NT2/D1 (cell line): ENCODE measurements around the gene PHACTR1.

ENCODE experiments used
- SUZ12 ChIP-seq: IDR thresholded peaks from 2 replicates; pipeline ENCODE4 v1.6.1; 2011; ENCODE audit not compliant: insufficient read length, insufficient read depth; ENCODE audit errors: extremely low read depth
- YY1 ChIP-seq: IDR thresholded peaks from 2 replicates; pipeline ENCODE4 v1.6.1; 2011; ENCODE audit not compliant: insufficient read length, insufficient read depth
- ZNF274 ChIP-seq: IDR thresholded peaks from 2 replicates; pipeline ENCODE4 v1.6.1; 2011; ENCODE audit warnings: mild to moderate bottlenecking, low read depth, low read length

DNA sequence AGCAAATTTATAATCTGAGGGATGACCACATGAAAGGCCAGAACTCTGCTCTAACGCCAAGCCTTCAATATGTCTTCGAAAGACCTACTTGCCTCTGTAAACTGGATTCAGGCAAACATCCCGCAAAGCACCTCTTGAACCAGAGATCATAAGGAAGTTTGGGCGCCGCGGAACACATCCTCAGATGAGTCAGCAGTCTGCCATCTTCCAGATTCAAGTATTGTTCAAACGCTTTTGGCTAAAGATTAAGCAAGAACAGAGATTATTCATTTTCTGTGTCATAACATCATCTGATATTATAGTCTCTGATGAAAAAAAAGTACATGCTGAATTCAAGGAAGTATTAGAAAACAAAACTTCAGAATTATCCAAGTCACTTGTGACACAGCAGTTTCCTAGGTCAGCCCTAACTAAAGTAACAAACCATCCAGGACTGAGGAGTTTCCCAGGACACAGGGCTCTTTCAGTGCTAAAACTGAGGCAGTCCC, 591.0 kb downstream of the PHACTR1 start:
- no peak for TF ChIP-seq ZNF274
- TF ChIP-seq YY1: no peak
- TF ChIP-seq SUZ12: no peak
